Epithelial cell of esophagus (primary cell): Measurements from ENCODE around the gene FOXL1.

Experiments used
- DNase-seq: peaks from one replicate; pipeline ENCODE4 v3.0.0; 2010; ENCODE audit warnings: low read depth
- H3K4me3 ChIP-seq: 2 replicates; pipeline ENCODE4 v1.5.1; 2011; ENCODE audit warnings: mild to moderate bottlenecking, low read length, control low read depth
- CTCF ChIP-seq: IDR thresholded peaks from 2 replicates; pipeline ENCODE4 v1.5.1; 2011; ENCODE audit warnings: low read depth, mild to moderate bottlenecking, low read length, control low read depth, inconsistent platforms; ENCODE audit not compliant: insufficient read depth; ENCODE audit errors: missing control alignments

FOXL1 gene

DNA sequence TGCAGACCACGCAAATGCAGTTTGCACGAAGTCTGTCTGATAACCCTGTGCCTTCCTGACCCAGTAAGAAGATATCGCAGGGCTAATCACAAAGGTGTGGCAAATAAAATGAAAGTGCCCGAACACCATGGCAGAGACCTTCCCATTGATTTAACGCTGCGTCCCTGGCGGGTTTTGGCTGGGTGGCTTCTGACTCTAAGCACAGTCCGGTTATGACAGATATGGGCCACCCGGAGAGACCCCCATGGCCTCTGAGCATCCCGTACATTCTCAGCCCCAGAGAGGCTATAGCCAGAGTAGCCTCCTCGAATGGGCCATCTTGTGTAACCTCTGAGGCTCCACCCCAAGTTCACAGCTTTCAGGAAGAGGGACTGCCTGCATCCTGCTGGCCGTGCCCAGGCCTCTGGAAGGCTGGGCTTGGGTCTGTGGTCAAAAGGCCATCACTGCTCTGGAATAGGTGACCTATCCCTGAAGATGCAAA lies 6.3 kb upstream of the FOXL1 start:
- no peak overlapping the region for H3K4me3 ChIP-seq
- DNase-seq = no peak
- TF ChIP-seq CTCF = no peak

DNA sequence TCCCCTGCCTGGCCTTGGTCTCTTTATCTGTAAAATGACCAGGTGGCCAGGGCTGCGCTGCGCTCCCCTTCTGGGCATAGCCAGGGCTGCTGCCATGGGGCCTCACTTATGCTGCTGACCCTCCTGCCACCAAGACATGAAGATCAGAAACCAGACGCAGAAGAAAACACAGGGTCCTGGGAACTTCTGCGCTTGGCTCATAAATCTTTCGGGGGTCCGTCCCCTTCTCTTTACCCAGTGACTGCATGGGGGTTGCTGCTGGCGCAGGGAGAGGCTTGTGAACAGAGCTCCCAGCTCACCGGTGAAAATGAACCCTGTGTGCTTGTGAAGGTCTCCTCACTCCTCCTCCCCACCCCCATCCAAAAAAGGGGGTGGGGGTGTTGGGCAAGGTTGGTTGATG lies 5.7 kb upstream of the FOXL1 start:
- H3K4me3 ChIP-seq = no peak overlapping the region
- no peak for TF ChIP-seq CTCF
- DNase-seq = no peak

DNA sequence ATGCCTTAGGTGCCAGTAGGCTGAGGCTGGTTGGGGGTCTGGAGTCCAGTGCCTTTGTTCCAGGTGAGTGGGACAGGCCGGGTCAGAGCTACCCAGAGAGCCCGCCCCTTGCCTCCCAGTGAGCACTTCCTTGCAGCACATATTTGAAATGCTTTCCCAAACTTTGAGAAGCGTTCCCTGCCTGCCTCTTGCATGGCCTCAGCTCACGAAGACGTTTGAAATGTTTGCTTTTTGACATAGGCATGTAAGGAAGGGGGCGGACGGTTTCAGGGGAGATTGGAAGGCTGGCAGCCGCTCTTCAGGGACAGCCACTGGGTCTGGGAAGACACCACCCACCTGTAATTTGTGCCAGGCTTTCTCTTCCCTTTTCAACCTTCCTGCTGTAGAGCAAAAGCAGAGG lies 5.1 kb upstream of the FOXL1 start:
- H3K4me3 ChIP-seq = no peak overlapping the region
- DNase-seq = no peak
- TF ChIP-seq CTCF = no peak

DNA sequence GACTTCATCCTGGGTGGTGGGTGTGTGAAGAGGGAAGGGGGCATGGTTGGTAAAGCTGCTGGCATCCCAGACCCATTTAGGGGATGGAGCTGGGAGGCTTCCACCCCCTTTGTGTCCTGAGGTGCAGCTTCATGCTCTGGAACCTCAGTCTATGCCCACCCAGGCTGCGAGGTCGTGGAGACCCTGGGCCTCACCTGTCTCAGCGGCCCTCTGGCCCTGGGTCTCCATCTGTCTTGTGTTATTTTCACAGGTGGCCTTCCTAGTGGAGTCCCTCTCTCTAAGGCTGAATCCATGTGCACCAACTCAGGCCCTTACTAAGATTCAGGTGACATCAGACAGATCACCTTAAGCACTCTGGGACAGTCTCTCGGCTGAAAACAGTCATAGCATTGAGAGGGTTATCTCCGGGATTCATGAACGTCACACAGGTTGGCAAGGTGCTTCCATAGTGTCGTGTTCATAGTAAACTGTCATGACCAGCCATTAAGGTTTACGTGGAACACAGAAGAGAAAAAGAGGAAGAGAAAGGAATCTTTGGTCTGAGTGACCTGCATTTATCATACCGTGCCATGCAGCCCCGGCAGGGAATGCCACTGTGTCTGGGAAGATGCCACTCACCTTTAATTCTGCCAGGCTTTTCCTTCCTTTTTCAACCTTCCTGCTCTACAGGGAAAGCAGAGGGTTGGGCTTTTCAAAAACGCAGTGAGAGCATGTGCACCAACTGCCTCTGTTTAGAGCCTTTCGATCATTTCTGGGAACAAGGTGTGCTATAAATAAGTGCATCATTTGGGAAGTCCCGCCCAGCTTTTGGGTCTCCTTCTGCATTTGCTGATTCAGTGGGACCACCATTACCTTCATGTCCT lies 4.5 kb upstream of the FOXL1 start:
- H3K4me3 ChIP-seq = no peak overlapping the region
- TF ChIP-seq CTCF = no peak

GRCh38 chr16:86574646-86575045 lies 3.7 kb upstream of the FOXL1 start:
- DNase-seq = no peak
- TF ChIP-seq CTCF = no peak
- no peak overlapping the region for H3K4me3 ChIP-seq

More for the DNA sequence above, 4.5 kb upstream of the FOXL1 start:
- DNase-seq = no peak

GRCh38 chr16:86575095-86575685 lies 3.2 kb upstream of the FOXL1 start:
- TF ChIP-seq CTCF = no peak
- H3K4me3 ChIP-seq = no peak overlapping the region
- DNase-seq = no peak
